Naive B cell (primary cell): ENCODE data around the gene LYPD6B. TPM values are rescaled to one million over a fixed set of nuclear protein-coding genes. Genes with fewer than 3 reads are reported as not detected.

Experiments used
- ATAC-seq, 2 donors: fragments of 150-1000 bp; cut with Tn5 transposase; 2 replicates each; pipeline ENCODE4 v1.10.0; 2021; ENCODE audit warnings: low read depth in 2 of 2, mild to moderate bottlenecking in 2 of 2, moderate library complexity in 2 of 2
- DNase-seq: peaks from one replicate; pipeline ENCODE4 v3.0.0; 2022
- H3K27ac Mint-ChIP-seq, 6 donors: one replicate each; pipeline ENCODE4 v1.8.0; 2020 to 2022; ENCODE audit warnings: mild to moderate bottlenecking in 6 of 6, mixed read lengths in 6 of 6, moderate library complexity in 5 of 6, inconsistent platforms in 2 of 6
- H3K27me3 Mint-ChIP-seq, 3 donors: one replicate each; pipeline ENCODE4 v1.8.0; 2021 to 2022; ENCODE audit warnings: mixed read lengths in 3 of 3, mild to moderate bottlenecking in 1 of 3
- H3K36me3 Mint-ChIP-seq, 2 donors: one replicate each; pipeline ENCODE4 v1.8.0; 2020 to 2022; ENCODE audit warnings: mixed read lengths in 2 of 2, inconsistent platforms in 1 of 2, mild to moderate bottlenecking in 1 of 2
- H3K4me1 Mint-ChIP-seq, 3 donors: one replicate each; pipeline ENCODE4 v1.8.0; 2020 to 2022; ENCODE audit warnings: mixed read lengths in 3 of 3, inconsistent platforms in 1 of 3, mild to moderate bottlenecking in 1 of 3, moderate library complexity in 1 of 3
- H3K4me3 Mint-ChIP-seq, 8 donors: one replicate each; pipeline ENCODE4 v1.8.0; 2020 to 2022; ENCODE audit warnings: mild to moderate bottlenecking in 8 of 8, mixed read lengths in 8 of 8, moderate library complexity in 8 of 8, inconsistent platforms in 2 of 8
- H3K9me3 Mint-ChIP-seq, 7 donors: one replicate each; pipeline ENCODE4 v1.8.0; 2020 to 2022; ENCODE audit warnings: mixed read lengths in 7 of 7, mild to moderate bottlenecking in 5 of 7, inconsistent platforms in 2 of 7, moderate library complexity in 1 of 7
- polyA plus RNA-seq, 6 donors: library from polyadenylated mRNA; unstranded; fragments of 300-500 nt; fragmentation: Illumina TruSeq; gene quantifications; one replicate each; pipeline ENCODE4 v1.2.3, GENCODE V29; 2021; ENCODE audit warnings: low read depth in 6 of 6

LYPD6B gene
- polyA plus RNA-seq, 6 donors from 2014 or later = 0.78 to 6.7 (median 4.2) TPM; not detected in 1

DNA sequence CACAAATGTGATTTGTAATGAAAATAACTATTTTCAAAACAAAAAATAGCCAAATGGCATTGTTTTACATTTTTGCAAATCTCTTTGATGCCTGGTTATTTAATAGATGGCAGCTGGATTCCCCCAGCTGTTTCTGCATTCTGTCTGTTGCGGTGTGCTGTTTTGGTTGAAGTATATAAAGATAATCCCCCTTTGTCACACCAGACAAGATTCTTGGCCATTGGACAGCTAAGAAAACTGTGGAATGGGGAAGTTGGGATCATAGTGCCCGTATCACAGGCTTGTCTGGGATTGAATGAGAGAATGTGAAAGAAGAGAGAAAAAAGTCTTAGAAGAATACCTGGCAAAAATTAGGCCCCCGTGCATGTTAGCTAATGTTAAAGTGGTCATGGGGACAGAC, 19.5 kb upstream of the LYPD6B start:
- Mint-ChIP-seq H3K9me3 (no peaks in the 10 kb centered on the region), H3K4me1 (peaks cover 13 to 43% (median 21%) of the 10 kb centered on the region in 3 donors), H3K36me3 (no peaks in the 10 kb centered on the region), H3K4me3 (peak overlapping the region in 2 of 8 donors; percentile 3 to 19), H3K27me3 (peaks cover 6 to 16% (median 14%) of the 10 kb centered on the region in 3 donors), H3K27ac (peak overlapping the region in 3 of 6 donors; percentile 74 to 88 (median 81))
- DNase-seq = no peak
- no peak for ATAC-seq

DNA sequence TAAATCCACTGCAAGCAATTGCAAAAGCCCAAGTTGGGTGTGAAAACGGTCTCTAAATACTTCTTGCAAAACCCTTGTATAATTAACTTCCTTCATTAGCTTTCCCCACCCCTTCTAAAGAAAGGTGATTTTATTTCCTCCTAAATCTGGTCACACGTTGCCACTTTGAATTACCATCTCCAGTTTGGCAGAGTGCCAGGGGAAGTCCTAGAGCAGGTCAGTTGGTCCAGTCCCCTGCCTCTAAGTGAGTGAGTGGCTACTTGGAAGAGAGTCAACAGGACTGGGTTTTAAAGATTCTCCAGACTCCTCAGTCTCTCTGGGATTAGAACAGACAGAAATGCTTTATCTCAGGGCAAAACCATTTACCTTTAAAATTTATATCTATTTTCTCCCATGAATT, 18.7 kb upstream of the LYPD6B start:
- Mint-ChIP-seq H3K27ac (peak overlapping the region in 4 of 6 donors; percentile 46 to 91 (median 68)), H3K27me3 (peaks cover 6 to 16% (median 14%) of the 10 kb centered on the region in 3 donors), H3K9me3 (no peaks in the 10 kb centered on the region), H3K36me3 (no peaks in the 10 kb centered on the region), H3K4me3 (peak overlapping the region in 4 of 8 donors; percentile 9 to 44 (median 18)), H3K4me1 (peaks cover 13 to 43% (median 21%) of the 10 kb centered on the region in 3 donors)
- DNase-seq (no peak), ATAC-seq (no peak)

DNA sequence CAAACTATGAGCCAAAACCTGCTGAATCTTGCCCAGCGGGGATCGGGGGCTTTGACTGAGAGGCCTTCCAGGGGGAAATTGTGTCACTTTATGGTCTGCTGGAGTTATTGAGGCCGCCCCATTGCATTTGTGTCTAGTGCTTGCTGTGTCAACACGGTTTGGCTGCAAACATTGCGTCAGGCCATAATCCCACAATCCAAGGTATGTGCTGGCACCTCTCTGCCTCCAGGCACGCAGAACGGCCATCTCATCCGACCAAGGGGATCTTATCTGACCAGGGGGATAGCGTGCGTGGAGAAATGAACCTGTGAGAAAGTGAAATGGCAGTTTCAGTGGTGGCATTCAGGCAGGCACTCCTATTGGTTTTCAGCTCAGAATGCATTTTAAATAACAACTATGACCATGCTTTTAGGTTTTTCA, 18.1 kb upstream of the LYPD6B start:
- Mint-ChIP-seq H3K4me1 (peaks cover 13 to 43% (median 21%) of the 10 kb centered on the region in 3 donors), H3K27me3 (peaks cover 4 to 16% (median 13%) of the 10 kb centered on the region in 3 donors), H3K36me3 (no peaks in the 10 kb centered on the region), H3K4me3 (peak overlapping the region in 4 of 8 donors; percentile 2 to 29 (median 14)), H3K9me3 (no peaks in the 10 kb centered on the region), H3K27ac (peak overlapping the region in 5 of 6 donors; percentile 10 to 91 (median 46))
- DNase-seq = no peak
- no peak for ATAC-seq

DNA sequence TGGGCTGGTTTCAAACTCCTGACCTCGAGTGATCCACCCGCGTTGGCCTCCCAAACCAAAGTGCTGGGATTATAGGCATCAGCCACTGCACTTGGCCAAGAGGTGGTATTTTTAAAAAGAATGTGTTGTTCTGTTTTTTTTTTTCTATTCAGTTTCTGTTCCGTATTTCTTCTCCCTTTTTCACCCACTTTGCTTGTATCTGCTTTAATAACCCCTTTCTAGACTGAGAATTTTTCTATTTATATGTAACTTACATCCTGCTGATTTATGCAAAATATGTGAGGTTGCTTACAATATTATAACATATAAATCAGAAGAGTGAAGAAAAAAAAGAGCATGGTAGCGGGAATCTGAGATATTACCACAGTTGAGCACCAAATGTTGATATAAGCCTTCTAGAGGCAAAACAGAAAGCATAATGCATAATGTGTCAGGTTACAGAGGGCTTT, 17.2 kb upstream of the LYPD6B start:
- Mint-ChIP-seq H3K27ac (peak overlapping the region in 5 of 6 donors; percentile 23 to 95 (median 64)), H3K4me3 (peak overlapping the region in 7 of 8 donors; percentile 6 to 72 (median 27)), H3K27me3 (peaks cover 0 to 10% (median 4%) of the 10 kb centered on the region in 3 donors), H3K36me3 (no peaks in the 10 kb centered on the region), H3K9me3 (no peaks in the 10 kb centered on the region), H3K4me1 (peaks cover 13 to 43% (median 21%) of the 10 kb centered on the region in 3 donors)
- ATAC-seq (peak; percentile 78 to 83), DNase-seq (peak; percentile 23)

DNA sequence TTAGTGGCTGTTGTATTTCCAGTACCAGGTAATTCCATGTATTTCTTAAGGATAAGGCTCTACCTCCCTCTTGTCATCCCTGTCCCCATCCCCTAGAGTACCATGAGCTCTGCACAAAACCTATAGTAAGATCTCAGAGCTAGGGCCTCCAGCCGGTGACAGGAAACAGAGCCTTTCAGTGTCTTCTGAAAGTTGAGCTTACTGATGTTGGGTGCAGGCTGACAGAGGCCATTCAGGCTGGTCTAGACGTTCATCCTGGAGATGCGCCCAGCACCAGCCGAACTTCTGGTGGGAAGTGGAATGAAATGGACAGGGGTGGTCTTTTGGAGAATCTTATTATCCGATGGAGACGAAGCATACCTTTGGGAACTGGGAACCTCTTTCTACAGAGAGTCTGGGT, 16.7 kb upstream of the LYPD6B start:
- Mint-ChIP-seq H3K4me1 (peaks cover 13 to 43% (median 21%) of the 10 kb centered on the region in 3 donors), H3K36me3 (no peaks in the 10 kb centered on the region), H3K4me3 (peak overlapping the region in 5 of 8 donors; percentile 27 to 72 (median 54)), H3K27me3 (peaks cover 0 to 9% (median 0%) of the 10 kb centered on the region in 3 donors), H3K9me3 (no peaks in the 10 kb centered on the region), H3K27ac (peak overlapping the region in 5 of 6 donors; percentile 46 to 95 (median 71))
- DNase-seq (no peak), ATAC-seq (peak; percentile 31 to 32)

DNA sequence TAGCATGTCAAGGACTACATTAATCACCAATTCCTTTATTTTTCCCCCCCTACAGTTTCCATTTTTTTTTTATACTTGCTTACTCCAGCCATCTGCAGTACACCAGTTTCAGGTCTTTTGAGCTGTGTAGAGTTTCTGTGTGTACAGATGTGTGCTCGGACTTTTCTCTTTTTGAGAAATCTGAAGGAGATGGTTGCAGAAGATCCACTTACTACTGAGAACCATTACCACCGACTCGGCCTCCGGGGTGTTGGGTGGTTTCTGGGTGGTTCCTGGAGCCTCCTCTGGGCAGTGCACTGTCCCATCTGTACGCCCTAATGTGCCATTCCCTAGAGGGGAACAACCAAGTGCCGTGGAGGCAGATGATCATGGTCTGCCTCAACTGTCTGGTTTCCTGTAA, 15.4 kb upstream of the LYPD6B start:
- DNase-seq = no peak
- Mint-ChIP-seq H3K4me1 (peaks cover 5 to 40% (median 14%) of the 10 kb centered on the region in 3 donors), H3K27ac (peak overlapping the region in 3 of 6 donors; percentile 34 to 56 (median 48)), H3K36me3 (no peaks in the 10 kb centered on the region), H3K27me3 (peaks cover 0 to 5% (median 4%) of the 10 kb centered on the region in 3 donors), H3K9me3 (no peaks in the 10 kb centered on the region), H3K4me3 (no peak overlapping the region)
- ATAC-seq = no peak

DNA sequence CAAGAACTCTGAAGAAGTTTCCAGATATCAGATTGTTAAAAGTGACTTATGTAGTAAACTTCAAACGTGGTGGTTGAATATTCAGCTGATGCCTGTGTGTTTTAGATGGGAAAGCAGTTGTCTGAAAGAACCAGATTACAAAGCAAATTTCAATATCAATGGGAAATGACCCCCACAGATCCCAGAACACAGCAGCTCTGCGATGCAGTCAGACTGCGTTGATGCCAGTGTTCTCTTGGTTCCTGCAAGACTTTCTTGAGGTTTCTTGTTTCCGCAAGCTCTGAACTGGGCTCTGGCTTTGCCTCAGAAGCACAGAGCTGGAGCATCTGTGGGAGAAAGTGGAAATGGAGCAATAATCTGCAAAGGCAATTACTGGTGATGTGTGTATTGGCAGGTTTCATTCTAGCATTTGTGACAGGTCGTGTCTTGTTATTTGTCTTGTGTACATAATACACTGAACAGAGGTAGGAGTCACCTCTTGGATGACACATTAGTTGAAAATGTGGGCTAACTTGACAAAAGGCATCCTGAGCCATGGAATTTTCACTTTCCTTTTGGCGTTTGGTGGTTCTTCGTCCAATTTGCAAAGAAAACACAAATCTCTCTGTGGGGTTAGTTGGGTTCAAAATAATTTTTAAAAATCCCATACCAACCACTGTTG, 10.8 kb upstream of the LYPD6B start:
- Mint-ChIP-seq H3K27ac (no peak overlapping the region), H3K4me1 (peaks cover 0 to 13% (median 3%) of the 10 kb centered on the region in 3 donors), H3K27me3 (peaks cover 0 to 9% (median 5%) of the 10 kb centered on the region in 3 donors), H3K9me3 (no peaks in the 10 kb centered on the region), H3K36me3 (no peaks in the 10 kb centered on the region), H3K4me3 (no peak overlapping the region)
- no peak for ATAC-seq
- no peak for DNase-seq

DNA sequence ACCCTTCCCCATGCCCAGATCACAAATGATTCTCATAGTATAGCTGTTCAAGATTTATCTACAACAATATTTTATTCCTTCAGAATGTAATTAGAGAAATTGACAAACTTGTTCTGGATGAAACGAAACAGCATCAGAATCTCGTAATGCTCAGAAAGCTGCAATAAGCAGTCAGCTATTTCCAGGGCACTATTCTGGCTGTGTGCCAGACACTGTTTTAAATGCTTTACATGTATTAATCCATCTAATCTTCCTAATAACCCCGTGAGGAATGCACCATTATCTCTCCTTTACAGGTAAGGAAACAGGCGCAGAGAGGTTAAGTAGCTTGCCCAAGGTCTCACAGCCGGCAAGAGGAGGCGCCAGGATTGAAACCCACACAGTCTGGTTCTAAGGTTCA, 10.1 kb upstream of the LYPD6B start:
- no peak overlapping the region for H3K27ac Mint-ChIP-seq
- H3K4me3 Mint-ChIP-seq = no peak overlapping the region
- ATAC-seq = no peak
- peaks cover 0 to 8% (median 3%) of the 10 kb centered on the region in 3 donors for H3K4me1 Mint-ChIP-seq
- peaks cover 2 to 11% (median 5%) of the 10 kb centered on the region in 3 donors for H3K27me3 Mint-ChIP-seq
- no peak for DNase-seq
- no peaks in the 10 kb centered on the region for H3K36me3 Mint-ChIP-seq
- H3K9me3 Mint-ChIP-seq = no peaks in the 10 kb centered on the region

DNA sequence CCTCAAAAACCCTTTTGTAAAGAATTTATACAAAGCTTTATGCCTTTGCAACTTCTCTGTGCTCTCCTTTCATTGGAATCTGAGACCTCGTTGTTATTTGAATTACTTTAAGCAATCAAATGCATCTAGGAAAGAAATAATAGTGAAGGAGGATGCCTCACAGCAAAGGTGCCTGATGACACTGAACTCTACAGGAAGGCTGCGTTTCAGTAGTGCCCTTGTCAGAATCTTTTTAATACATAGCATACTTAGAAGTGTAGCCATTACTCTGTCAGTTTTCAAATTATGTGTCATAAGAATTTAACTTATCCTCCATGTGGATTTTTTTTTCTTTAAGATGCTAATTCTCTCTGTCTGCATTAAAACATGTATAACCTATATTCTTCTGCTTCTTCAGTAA, 9.6 kb upstream of the LYPD6B start:
- no peak for ATAC-seq
- Mint-ChIP-seq H3K27me3 (peaks cover 7 to 16% (median 10%) of the 10 kb centered on the region in 3 donors), H3K9me3 (peaks cover 0 to 2% (median 0%) of the 10 kb centered on the region in 7 donors), H3K27ac (no peak overlapping the region), H3K36me3 (no peaks in the 10 kb centered on the region), H3K4me1 (peaks cover 0 to 6% (median 5%) of the 10 kb centered on the region in 3 donors), H3K4me3 (no peak overlapping the region)
- no peak for DNase-seq

DNA sequence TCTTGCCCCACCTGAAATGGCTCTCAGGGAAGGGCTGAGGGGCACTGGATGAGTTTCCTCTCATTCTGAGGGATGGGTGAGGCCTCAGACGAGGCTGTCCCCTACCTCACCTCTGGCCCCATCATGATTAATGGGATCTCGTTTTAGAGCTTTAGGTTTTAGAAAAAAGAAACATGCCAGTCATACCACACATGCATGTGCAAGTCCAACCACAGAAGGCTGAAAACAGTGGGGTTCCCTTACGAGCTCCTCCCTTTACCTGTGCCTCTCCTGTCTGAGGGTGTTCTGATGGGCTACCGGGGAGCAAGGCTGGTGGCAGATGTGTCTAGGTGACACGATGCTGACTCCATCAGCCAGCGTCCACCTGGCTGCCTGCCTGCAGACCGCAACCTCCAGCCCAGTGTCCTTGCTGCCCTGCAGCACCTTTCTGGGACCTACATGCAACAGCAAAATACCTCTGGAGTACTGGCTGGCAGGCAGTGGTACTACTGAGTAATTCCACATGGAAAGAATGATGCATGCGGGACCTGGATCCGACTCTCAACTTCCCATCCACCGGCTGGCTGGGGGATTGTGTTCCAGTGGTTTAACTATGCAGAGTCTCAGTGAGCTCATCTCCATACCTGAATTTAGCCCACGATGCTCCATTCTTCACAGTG, 9.1 kb upstream of the LYPD6B start:
- no peak for DNase-seq
- no peak overlapping the region for H3K4me3 Mint-ChIP-seq
- no peak overlapping the region for H3K27ac Mint-ChIP-seq
- no peaks in the 10 kb centered on the region for H3K36me3 Mint-ChIP-seq
- peaks cover 0 to 6% (median 5%) of the 10 kb centered on the region in 3 donors for H3K4me1 Mint-ChIP-seq
- peaks cover 9 to 16% (median 11%) of the 10 kb centered on the region in 3 donors for H3K27me3 Mint-ChIP-seq
- peaks cover 0 to 2% (median 0%) of the 10 kb centered on the region in 7 donors for H3K9me3 Mint-ChIP-seq
- ATAC-seq = no peak

DNA sequence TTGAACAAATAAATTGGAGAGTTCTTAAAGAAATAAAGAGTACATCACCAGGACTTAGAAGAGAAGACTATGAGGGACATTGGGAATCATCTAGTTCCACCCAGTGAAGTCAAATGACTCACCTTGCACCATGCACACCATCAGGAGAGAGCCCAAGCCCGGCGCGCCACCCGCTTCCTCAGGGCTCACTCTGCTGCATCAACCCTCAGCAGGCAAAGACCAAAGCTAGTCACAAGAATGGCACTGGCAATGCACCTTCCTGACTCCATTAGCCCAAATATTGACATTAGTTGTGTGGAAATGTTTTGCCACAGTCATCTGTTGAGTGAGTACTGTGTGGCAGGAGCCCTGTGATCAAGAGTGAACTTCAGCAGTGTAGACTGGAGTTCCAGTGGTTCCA, 7.1 kb upstream of the LYPD6B start:
- H3K4me3 Mint-ChIP-seq = no peak overlapping the region
- no peak overlapping the region for H3K27ac Mint-ChIP-seq

DNA sequence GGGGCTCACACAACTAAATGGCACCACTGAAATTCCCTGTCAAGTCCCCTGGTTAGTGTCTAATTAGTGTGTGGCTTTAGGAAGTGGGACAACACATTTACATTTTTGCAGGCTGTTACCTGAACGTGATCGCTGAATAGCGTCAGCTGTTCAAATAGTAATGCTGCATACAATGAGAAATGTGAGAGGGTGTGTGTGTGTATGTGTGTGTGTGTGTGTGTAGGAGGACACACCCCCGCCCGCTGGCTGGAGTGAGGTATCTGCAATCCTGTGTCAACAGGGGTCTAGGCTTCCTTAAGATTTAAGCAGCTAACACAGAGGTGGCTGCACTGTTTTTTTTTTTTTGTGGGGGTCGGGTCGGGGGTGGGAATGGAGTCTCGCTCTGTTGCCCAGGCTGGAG, 4.8 kb upstream of the LYPD6B start:
- no peak for DNase-seq
- ATAC-seq = no peak
- H3K36me3 Mint-ChIP-seq = no peaks in the 10 kb centered on the region
- no peak overlapping the region for H3K27ac Mint-ChIP-seq
- peaks cover 20 to 28% (median 27%) of the 10 kb centered on the region in 3 donors for H3K27me3 Mint-ChIP-seq
- peaks cover 0 to 2% (median 0%) of the 10 kb centered on the region in 7 donors for H3K9me3 Mint-ChIP-seq
- peaks cover 0 to 17% (median 10%) of the 10 kb centered on the region in 3 donors for H3K4me1 Mint-ChIP-seq
- H3K4me3 Mint-ChIP-seq = no peak overlapping the region

More for the DNA sequence above, 7.1 kb upstream of the LYPD6B start:
- no peak for ATAC-seq
- no peak for DNase-seq
- H3K4me1 Mint-ChIP-seq = peaks cover 0 to 8% (median 6%) of the 10 kb centered on the region in 3 donors
- H3K27me3 Mint-ChIP-seq = peaks cover 9 to 22% (median 10%) of the 10 kb centered on the region in 3 donors
- H3K9me3 Mint-ChIP-seq = peaks cover 0 to 2% (median 0%) of the 10 kb centered on the region in 7 donors
- H3K36me3 Mint-ChIP-seq = no peaks in the 10 kb centered on the region

DNA sequence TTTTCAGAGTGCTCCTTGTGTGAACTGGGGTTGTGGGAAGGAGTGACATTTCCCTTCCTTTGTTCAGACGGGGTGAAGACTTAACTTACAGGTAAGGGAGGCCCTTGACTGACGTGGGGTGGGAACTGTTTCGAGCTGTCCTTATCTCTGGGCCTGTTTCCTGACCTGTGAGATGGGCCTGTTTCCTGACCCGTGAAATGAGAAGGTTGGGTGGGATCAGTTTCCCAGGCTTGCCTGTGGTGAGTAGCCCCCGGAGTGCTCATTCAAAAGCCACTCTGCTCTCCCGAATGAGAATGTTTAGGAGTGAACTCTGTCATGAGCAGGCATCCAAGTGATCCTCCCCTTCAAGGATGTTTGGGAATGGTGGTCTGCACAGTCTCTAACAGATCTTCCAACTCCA, 4.1 kb upstream of the LYPD6B start:
- Mint-ChIP-seq H3K4me3 (no peak overlapping the region), H3K9me3 (peaks cover 0 to 2% (median 0%) of the 10 kb centered on the region in 7 donors), H3K27ac (no peak overlapping the region), H3K4me1 (peaks cover 0 to 23% (median 10%) of the 10 kb centered on the region in 3 donors), H3K36me3 (no peaks in the 10 kb centered on the region), H3K27me3 (peaks cover 20 to 32% (median 28%) of the 10 kb centered on the region in 3 donors)
- DNase-seq (no peak), ATAC-seq (no peak)
